ENCODE results near the gene FOXP1.
A peak's percentile ranks its signal among the peaks of the same experiment; 100 is the strongest.

Gene FOXP1

DNA sequence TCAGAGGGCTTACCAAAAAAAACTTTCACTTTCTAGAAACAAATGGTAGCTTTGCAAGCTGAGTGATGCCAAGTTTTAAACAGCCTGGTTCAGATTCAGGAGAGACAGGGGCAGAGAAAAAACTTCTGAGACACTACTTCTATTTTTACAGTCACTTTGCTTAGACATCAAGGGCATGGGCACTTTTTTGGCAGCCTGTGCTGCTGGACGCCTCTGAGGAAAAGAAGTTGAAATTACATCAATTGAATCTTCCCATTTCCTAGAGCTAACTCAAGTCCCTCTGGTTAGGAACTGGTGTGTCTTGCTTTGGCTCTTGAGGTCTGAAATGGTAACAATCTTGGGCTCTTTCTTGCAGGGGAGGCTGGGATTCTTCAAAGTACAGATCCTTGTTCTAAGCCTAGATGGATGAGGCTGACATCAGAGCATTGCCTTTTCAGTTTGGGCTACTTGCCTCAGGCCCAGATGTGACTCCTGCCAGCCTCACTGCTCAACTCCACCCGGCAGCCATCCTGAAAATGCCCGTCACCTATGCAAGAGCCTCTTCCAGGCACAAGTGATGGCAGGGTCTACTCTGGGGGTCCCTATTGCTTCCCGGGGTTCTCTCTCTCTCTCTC lies 357.5 kb downstream of the FOXP1 start:
- Histone ChIP-seq H3K27me3 (replicated peaks; ENCODE audit: control insufficient read depth, insufficient read depth, low read length) (no peaks in the 10 kb centered on the region), H3K4me3 (replicated peaks; ENCODE audit: low read depth, low read length) (peak overlapping the region; percentile 52), H3K36me3 (ENCODE audit: control insufficient read depth, insufficient read depth, low read length) (no peaks in the 10 kb centered on the region)
- DNase-seq (ENCODE audit: extremely low read depth, insufficient read length): no peak
- TF ChIP-seq, protein P1, sequence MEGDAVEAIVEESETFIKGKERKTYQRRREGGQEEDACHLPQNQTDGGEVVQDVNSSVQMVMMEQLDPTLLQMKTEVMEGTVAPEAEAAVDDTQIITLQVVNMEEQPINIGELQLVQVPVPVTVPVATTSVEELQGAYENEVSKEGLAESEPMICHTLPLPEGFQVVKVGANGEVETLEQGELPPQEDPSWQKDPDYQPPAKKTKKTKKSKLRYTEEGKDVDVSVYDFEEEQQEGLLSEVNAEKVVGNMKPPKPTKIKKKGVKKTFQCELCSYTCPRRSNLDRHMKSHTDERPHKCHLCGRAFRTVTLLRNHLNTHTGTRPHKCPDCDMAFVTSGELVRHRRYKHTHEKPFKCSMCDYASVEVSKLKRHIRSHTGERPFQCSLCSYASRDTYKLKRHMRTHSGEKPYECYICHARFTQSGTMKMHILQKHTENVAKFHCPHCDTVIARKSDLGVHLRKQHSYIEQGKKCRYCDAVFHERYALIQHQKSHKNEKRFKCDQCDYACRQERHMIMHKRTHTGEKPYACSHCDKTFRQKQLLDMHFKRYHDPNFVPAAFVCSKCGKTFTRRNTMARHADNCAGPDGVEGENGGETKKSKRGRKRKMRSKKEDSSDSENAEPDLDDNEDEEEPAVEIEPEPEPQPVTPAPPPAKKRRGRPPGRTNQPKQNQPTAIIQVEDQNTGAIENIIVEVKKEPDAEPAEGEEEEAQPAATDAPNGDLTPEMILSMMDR (IDR thresholded peaks at IDR 0.05; ENCODE audit: insufficient read depth, low read length, poor library complexity, severe bottlenecking): no peak

DNA sequence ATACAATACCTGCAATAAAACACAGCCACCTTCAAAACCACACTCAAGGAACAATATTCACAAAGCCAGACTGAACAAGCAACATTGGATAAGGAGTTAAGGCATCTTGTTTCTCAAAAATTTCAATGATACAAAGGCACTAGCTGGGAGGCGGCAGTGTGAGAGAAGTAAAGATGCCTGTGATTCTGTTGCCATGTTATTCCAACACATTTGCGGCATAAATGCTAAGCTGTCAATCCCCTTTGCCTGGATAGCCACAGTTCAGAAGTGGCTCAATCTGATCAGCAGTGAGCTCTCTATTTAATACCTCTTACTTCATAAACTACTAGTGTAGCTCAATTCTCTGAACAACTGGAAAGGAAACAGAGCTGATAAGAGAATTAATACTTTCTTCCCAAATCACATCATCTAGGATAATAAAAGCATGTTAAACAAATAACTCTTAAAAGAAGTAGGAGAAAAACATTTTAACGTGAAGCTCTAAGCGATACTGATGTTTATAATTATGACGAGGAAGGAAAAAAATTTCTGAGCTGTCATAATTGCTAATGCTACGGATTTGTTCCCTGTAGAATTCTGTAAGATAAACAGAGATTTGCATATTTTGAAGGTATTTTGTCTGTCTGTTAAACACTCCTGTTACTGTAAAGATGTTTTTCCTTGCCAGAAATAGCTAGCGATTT lies 358.4 kb downstream of the FOXP1 start:
- Histone ChIP-seq H3K4me3 (replicated peaks; ENCODE audit: low read depth, low read length) (no peak overlapping the region), H3K27me3 (replicated peaks; ENCODE audit: control insufficient read depth, insufficient read depth, low read length) (no peaks in the 10 kb centered on the region), H3K36me3 (ENCODE audit: control insufficient read depth, insufficient read depth, low read length) (no peaks in the 10 kb centered on the region)
- DNase-seq (ENCODE audit: extremely low read depth, insufficient read length): no peak
- TF ChIP-seq, protein P1 (IDR thresholded peaks at IDR 0.05; ENCODE audit: insufficient read depth, low read length, poor library complexity, severe bottlenecking): no peak

DNA sequence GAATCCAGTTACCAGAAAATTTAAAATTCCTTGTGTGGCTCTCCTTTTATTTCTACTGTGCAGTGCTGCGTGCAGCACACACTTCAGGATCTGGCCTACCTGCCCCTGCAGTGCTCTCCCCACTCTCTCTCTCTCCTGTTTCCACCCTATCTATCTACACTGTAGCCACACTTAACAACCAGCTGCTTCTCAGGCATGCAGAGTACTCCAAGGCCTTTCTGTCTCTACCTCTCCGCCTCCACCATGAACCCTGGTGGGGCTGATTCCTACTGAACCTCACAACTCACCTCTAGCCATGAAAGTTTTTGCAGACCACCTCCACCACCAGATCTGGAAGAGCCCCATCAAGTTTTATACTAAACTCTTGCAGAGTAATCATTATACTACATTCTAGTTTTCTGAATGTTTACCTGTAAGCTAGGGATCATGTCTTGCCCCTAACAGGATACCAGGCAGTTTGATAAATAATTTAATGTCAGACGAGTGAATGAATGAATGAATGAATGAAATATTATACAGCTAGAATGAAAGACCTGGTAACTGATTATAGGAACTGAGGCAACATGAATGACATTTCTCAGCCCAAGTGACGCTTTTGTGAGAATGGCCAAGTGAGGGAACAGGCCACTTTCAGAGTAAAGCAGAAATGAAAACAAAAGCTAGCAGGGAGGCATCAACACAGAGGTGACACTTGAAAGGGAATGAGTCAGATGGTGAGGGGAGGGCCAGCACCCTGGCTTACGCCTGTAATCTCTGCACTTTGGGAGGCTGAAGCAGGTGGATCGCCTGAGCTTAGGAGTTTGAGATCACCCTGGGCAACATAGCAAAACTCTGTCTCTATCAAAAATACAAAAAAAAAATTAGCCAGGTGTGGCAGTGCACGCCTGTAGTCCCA lies 363.5 kb downstream of the FOXP1 start:
- TF ChIP-seq, protein P1 (IDR thresholded peaks at IDR 0.05; ENCODE audit: insufficient read depth, low read length, poor library complexity, severe bottlenecking): no peak
- no peak for DNase-seq (ENCODE audit: extremely low read depth, insufficient read length)
- no peak overlapping the region for H3K4me3 ChIP-seq (replicated peaks; ENCODE audit: low read depth, low read length)
- no peaks in the 10 kb centered on the region for H3K27me3 ChIP-seq (replicated peaks; ENCODE audit: control insufficient read depth, insufficient read depth, low read length)
- H3K36me3 ChIP-seq (ENCODE audit: control insufficient read depth, insufficient read depth, low read length): no peaks in the 10 kb centered on the region

DNA sequence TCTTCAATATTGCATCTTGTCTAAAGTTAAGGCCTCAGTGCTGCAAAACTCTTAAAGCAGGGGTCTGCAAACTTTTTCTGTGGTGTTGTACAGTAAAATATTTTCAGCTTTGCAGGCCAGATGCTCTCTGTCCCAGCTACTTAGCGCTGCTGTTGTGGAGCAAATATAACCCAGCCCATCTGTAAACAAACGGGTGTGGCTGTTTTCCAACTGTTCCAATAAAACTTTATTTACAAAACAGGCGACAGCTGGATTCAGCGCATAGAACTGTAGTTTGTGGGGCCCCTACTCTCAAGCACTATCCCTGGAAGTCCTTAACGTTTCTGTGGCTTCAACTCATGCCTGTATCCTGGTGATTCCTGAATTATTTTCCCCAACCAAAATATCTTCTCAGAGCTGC lies 365.0 kb downstream of the FOXP1 start:
- no peak for DNase-seq (ENCODE audit: extremely low read depth, insufficient read length)
- Histone ChIP-seq H3K4me3 (replicated peaks; ENCODE audit: low read depth, low read length) (no peak overlapping the region), H3K27me3 (replicated peaks; ENCODE audit: control insufficient read depth, insufficient read depth, low read length) (no peaks in the 10 kb centered on the region), H3K36me3 (ENCODE audit: control insufficient read depth, insufficient read depth, low read length) (no peaks in the 10 kb centered on the region)
- TF ChIP-seq, protein P1 (IDR thresholded peaks at IDR 0.05; ENCODE audit: insufficient read depth, low read length, poor library complexity, severe bottlenecking): no peak

DNA sequence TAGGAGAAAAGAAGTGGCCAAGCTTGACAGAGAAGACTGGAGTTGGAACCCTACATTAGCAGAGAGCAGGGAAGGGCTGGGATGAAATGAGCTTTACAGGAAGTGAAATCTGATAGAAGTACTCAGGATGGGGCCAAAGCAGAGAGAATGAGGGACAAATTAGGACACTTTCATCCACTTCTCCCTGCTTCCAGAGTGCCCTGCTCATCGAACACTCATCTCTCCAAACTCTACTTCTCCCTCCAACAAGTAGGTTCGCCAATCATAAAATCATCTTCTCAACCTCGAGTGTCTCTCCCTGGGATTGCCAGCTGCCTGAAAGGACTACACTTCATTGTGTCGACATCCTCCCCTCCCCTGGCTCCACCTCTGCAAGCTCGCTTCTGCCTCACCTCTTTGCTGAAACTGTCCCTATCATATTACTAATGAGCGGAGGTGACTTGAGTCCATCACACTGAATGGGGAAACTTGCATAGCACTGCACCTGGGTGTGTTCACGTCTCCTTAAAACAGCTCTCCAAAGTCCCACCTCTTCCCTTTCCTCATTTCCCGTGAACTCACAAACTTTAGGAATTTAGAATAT lies 365.8 kb downstream of the FOXP1 start:
- Histone ChIP-seq H3K4me3 (replicated peaks; ENCODE audit: low read depth, low read length) (no peak overlapping the region), H3K27me3 (replicated peaks; ENCODE audit: control insufficient read depth, insufficient read depth, low read length) (no peaks in the 10 kb centered on the region), H3K36me3 (ENCODE audit: control insufficient read depth, insufficient read depth, low read length) (no peaks in the 10 kb centered on the region)
- TF ChIP-seq, protein P1 (IDR thresholded peaks at IDR 0.05; ENCODE audit: insufficient read depth, low read length, poor library complexity, severe bottlenecking): no peak
- DNase-seq (ENCODE audit: extremely low read depth, insufficient read length): no peak
